CD4-positive, alpha-beta T cell treated with Interleukin-12 subunit alpha and Interleukin-12 subunit beta, for 1 hour (primary cell): Measurements from ENCODE around the gene FARP1.

Experiments
- DNase-seq: peaks from one replicate; pipeline ENCODE4 v3.0.0-alpha.2; 2020

FARP1 gene, protein sequence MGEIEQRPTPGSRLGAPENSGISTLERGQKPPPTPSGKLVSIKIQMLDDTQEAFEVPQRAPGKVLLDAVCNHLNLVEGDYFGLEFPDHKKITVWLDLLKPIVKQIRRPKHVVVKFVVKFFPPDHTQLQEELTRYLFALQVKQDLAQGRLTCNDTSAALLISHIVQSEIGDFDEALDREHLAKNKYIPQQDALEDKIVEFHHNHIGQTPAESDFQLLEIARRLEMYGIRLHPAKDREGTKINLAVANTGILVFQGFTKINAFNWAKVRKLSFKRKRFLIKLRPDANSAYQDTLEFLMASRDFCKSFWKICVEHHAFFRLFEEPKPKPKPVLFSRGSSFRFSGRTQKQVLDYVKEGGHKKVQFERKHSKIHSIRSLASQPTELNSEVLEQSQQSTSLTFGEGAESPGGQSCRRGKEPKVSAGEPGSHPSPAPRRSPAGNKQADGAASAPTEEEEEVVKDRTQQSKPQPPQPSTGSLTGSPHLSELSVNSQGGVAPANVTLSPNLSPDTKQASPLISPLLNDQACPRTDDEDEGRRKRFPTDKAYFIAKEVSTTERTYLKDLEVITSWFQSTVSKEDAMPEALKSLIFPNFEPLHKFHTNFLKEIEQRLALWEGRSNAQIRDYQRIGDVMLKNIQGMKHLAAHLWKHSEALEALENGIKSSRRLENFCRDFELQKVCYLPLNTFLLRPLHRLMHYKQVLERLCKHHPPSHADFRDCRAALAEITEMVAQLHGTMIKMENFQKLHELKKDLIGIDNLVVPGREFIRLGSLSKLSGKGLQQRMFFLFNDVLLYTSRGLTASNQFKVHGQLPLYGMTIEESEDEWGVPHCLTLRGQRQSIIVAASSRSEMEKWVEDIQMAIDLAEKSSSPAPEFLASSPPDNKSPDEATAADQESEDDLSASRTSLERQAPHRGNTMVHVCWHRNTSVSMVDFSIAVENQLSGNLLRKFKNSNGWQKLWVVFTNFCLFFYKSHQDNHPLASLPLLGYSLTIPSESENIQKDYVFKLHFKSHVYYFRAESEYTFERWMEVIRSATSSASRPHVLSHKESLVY

DNA sequence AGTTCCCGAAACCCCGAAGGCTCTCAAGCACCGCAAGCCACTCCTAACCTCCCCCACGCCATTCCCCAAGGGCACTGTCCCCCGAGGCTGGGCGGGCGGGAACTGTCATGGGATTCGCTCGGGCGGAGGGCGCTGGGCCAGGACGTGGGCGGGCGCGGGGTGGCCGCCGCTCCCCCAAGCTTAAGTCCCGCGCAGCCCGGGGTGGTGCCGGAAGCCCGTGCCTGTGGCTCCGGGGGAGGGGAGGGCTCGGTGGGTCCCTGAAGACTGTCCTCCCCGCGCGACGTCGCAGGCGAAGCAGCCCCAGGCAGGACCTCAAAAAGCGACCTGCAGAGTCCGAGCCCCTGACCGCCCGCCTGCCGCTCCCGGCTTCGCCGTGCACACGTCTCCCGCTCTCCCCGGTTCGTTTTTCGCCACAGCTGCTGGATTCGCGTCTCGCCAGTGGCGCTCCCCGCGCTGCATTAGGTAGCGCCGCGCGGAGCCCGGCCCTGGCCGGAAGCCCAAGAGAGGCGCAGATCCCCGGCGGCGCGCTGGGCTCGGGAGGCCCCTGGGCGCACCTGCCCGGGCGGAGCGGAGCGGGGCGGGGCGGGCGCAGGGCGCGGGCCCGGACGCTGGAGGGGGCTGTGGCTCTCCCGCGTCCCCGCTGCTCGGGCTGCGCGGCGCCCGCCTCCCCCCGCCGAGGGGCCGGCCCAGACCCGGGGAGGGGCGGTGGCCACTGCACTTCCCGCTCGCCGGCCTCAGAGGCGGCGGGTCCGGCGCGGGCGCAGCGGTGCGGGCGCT, at the start of gene FARP1:
Gene FARP1, plus strand, starts transcription at position 715 of the 777 bp plus-strand sequence. CDS start 70,149 bp downstream, outside the sequence.
- DNase-seq, result no peak

DNA sequence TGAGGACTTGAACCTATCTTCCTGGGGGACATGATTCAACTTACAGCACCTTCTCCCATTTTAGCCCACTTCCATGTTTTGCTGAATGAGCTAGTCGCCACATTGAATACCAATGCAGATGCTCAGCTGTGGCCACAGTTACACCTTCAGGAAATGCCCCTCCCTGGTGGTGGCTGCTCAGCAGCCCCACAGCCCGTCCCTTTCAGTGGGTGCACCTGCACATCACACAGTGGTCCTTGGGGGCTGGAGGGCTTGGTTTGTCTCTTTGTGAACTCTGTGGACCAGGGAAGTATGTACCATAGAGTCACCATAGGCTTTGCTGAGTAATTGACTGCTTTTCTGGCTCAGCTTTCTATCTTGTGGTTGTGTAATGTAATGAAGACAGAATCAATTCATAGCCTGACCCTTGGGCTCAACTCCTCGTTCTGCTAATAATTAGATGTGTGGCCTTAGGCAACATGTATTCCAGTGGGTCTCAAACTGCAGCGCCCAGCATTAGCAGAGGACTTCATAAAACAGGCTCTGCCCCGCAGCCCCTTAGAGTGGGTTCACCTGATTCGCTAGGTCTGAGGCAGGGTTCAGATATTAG, 48.1 kb upstream of the FARP1 start:
- no peak for DNase-seq

DNA sequence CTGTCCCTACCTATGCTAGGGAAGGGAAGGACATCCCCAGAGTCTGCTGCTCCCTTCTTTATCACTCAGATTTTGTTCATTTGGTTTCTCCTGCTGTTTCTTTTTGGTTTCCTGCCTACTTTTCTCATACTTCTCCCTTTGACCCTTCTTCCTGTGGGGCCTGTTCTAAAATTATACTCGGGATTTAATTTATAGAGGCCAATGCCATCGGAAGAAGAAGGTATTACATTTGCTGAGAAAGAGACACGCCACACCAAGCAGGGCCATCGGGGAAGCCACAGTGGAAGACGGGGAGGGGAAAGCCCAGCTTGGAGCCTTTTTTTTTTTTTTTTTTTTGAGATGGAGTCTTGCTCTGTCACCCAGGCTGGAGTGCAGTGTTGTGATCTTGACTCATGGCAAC, 46.8 kb upstream of the FARP1 start:
- DNase-seq, result no peak

DNA sequence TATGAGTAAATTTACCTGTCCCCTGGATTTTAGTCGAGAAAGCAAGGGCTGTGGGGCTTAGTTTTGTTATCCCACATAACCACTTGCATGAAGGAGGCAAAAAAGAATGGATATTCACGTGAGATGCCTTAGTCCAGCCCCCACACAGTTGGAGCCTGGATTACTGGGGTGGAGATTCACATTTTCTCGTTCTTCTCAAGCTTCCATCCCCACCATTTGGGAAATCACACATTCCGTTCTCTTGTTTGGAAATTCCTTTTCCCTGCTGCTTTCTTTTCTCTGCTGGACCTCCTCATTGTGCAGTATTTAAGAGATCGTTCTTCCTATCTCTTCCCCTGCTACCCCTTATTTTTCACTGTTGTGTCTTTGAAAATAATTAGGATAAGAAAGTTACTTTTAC, 45.1 kb upstream of the FARP1 start:
- DNase-seq, result no peak

DNA sequence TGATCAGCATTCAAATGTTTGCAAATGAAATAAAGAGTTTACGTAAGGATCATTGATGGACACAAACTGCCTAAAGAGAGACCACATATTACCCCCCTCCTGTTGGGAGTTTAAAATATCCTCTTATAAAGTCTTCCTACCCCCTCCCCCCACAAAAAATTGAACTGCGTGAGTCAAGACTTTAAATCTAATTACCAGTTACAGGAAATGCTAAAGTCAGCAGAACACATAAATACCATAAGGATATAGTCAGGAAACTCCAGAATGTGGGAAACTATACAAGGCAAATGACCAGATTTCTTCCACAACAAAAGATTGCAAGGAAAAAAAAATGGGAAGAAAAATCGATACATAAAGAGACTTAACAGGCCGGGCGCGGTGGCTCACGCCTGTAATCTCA, 44.4 kb upstream of the FARP1 start:
- no peak for DNase-seq

DNA sequence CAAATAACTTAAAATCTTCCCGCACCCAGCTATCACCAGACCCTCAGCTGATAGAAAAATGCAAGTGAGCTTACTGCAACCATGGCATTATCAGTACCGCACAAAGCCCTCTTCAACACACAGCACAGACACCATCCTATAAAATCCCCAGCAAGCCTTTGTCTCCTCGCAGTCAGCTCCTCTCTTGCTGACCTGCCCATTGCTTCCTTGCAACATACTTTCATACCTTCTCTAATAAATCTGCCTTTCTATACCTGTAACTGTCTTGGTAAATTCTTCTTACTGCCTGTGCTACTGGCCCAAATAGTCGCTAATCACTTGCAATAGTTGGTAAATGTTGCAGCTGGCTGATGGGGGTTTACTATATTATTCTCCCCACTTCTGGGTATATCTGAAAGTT, 43.3 kb upstream of the FARP1 start:
- no peak for DNase-seq

DNA sequence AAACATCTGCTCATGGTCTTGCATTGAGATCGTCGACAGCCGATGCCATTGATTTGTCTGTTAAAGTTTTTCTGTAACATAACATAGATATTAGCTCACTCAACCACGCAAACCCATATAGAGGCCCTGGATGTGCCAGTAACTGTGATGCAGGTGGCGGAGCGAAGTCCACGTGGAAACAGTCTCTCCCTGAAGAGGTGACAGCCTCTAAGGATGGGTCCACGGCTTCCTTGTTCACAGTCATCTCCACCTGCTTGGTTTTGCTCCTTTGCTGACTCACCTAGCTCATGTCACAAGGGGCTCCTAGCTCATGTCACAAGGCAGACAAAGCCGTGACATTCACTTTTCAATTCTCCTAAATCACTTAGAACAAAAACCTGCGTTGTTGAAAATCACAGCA, 42.4 kb upstream of the FARP1 start:
- no peak for DNase-seq

DNA sequence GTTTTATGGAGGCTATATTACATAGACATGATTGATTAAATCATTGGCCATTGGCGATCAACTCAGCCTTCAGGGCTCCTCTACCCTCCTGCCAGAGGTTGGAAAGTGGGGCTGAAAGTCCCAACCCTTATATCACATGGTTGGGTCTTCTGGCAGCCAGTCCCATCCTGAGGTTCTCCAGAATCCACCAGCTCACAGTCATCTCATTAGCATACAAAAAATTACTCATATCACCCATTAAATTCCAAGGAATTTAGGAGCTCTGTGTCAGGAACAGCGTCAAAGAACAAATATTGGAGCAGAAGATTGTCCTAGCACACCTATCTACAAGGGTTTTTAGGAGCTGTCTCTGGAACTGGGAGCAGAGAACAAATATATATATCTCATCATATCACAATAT, 39.4 kb upstream of the FARP1 start:
- no peak for DNase-seq

DNA sequence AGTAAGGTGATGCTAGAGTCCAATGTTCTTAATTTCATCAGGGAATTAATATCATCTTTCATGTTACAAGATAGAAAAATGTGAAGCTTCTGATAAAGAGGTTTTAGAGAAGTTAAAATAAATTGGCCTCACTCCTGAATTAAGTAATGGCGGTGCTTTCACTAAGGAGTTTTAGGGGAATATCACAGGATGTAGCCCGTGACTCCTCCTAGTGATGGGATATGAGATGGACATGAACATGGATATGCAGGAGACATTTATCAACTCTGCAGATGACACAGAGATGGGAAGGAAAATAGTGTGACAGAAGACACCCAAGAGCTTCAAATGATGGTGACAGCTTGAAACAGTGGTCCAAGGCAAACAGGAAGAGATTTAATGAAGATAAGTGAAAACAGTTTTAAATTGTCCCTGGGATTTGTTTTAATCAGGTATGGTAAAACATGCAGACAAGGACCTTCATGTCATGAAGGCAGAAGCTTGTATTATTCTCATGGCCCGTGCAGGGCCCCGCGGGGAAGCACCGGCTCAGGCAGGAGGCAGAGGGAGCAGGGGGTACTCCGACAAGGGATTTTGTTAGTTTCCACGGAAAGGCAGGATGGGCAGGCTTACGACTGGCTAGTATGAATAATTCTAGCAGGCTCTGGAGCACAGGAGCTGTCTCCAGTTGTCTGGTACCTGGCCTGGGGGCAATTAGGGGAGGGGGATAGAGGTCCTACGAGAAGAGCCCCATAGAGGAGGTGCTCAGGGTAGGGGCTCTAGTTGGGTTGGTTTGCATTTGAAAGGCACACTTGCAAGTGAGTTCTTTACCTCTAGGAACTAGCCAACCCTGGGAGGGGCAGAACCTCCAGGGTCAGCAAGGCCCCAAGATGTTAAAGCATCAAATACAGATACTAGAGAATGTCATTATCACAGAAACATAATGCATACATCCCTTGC, 38.7 kb upstream of the FARP1 start:
- DNase-seq, result no peak

DNA sequence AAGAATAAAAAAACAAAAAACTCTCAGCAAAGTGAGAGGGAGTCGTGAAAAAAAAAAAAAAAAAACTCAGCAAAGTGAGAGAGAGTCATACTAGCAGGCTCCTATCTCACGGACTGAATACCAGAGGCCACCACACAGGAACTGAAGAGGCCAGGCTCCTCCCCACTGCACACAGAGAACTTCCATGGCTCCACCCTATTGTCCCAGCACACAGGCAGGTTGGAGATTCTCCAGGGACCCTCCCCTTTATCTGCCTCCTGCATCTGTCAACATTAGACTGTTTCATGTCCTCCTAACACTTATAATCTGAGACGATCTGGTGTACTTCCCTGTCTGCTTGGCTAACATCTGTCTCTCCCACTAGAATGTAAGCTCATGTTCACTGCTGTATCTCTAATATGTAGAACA, 37.0 kb upstream of the FARP1 start:
- DNase-seq, result no peak

DNA sequence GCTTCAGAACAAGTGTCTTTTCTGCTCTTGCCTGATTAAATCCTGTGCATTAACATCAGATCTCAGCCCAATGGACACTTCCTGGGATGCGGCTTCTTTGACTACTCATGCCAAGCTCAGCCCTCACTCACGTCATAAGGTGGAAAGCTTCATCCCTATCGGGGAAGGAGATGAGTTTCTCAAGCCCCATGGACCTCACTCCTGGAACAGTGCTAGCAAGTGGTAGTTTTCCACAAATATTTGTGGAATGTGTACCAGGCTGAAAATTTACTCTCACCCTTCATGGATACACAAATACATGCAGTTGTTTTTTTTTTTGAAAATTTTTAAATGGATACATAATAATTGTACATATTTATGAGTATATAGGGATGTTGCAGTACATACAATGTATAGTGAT, 34.6 kb upstream of the FARP1 start:
- DNase-seq, result no peak

DNA sequence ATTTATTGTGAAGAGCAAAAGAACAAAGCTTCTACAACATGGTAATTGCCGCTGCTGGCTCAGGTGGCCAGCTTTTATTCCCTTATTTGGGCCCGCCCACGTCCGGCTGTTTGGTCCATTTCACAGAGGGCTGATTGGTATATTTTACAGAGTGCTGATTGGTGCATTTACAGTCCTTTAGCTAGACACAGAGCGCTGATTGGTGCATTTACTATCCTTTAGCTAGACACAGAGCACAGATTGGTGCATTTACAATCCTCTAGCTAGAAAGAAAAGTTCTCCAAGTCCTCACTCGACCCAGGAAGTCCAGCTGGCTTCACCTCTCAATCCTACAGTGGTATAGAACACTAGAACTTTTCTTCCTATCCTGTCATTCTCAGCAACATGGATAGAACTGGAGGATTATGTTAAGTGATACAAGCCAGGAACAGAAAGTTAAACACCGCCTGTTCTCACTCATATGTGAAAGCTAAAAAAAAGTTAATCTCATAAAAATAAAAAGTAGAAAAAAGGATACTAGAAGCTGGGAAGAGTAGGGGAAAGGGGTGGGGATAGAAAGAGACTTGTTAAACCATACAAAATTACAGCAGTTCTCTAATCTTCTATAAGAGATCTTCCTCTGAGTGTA, 33.6 kb upstream of the FARP1 start:
- no peak for DNase-seq

DNA sequence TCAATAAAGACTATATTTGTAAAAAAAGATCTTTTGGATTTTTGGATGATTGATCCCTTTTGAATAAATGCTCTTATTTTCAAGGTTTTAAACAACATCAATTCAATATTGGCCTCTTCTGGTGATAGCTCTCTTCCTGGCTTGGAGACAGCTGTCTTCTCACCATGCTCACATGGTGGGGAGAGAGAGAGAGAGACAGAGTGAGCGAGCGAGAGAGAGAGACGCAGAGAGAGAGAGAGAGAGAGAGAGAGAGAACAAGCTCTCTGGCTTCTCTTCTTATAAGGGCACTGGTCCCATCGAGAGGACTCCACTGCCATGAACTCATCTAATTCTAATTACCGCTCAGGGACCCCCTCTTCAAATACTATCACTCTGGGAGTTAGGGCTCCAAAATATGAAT, 32.1 kb upstream of the FARP1 start:
- no peak for DNase-seq

DNA sequence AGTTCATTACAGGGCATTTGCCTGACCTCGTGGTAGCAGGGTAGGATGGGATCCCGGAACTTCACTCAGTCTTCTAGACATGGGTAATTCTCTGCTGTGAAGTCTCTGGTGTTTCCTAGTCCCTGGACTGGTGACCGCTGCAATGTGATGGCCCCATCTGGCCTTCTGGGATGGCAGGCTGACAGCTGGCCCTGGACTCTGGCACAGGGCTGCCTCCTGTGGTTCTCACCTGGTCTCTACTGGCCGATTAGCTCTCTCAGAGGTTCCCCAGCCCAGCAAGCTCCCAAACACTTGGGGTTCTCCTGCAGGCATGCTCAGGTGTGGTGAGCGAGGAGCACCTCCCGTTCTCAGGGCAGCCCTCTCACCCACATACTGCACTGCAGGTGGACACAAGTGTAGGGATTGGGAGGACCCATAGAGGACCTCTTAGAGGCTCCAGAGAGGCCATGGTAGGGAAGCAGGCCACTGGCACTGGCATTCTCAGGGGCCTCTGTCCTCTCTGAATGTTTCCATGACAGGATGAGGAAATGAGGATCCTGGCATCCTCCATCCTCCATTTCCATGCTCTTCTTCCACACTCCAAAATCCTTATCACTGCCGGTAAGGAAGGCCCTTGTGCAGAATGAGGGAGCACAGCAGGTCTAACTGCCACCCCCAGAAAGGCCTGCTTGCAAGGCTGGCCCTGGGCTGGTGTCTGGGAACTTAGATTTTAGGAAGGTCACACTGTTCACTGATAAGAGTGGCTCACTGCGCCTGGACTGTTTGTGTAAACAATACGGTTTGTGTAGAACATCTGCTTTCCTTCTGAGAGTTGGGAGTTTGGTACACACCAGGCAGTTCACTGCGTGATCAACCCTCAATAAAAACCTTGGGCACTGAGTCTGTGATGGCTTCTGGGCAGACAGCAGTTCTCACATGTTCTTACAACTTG, 31.5 kb upstream of the FARP1 start:
- no peak for DNase-seq

DNA sequence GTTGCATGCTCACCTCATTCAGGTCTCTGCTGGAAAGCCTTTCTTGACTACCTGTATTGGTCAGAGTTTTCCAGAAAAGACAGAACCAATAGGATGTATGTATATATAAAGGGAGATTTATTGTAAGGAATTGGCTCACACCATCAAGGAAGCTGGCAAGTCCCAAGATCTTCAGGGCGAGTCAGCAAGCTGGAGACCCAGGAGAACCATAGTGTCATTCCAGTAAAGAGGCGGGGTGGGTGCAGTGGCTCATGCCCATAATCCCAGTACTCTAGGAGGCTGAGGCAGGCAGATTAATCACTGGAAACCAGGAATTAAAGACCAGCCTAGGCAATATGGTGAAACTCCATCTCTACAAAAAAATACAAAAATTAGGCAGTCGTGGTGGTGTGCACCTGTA, 30.4 kb upstream of the FARP1 start:
- no peak for DNase-seq

DNA sequence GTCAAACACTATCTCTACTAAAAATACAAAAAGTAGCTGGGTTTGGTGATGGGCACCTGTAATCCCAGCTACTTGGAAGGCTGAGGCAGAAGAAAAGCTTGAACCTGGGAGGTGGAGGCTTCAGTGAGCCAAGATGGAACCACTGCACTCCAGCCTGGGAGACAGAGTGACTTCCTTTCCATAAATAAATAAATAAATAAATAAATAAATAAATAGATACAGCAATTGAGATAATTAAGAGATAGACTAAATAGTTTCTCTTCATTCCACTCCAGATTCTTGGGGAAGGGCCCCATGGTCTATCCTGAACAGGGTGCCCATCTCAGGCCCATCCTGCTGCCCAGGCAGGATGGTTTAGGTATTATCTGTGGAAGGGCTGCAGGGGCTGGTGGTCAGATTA, 24.0 kb upstream of the FARP1 start:
- no peak for DNase-seq

DNA sequence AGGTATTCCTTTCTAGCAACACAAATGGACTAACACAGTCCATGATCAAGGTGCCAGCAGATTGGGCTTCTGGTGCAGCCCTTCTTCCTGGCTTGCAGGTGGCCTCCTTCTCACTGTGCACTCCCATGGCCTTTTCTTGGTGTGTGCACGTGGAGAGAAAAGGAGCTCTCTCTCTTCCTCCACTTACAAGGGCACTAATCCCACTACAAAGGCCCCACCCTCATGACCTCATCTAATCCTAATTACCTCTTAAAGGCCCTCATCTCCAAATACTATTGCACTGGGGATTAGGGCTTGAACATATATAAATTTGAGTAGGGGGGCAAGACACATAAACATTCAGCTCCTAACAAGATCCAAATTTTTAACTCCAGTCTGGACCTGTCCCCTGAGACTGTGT, 19.7 kb upstream of the FARP1 start:
- no peak for DNase-seq

DNA sequence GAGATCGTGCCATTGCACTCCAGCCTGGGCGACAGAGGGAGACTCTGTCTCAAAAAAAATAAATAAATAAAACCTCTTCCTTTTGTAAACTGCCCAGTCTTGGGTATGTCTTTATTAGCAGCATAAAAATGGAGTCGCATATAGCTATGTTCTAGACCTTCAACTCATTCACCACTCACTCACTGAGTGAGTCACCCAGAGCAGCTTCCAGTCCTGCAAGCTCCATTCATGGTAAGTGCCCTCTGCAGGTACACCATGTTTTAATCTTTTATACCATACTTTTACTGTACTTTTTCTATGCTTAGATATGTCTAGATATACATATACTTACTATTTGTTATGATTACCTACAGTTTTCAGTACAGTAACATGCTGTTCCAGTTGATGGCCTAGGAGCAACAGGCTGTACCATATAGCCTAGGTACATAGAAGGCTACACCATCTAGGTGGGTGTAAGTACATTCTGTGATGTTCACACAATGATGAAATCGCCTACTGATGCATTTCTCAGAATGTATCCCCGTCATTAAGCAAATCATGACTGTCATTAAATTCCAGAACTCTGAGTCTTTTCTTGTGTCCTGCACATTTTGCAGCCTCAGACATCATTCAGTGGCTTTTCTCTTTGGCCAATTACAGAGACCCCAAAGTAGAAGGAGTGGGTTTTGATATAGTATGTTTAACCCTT, 13.7 kb upstream of the FARP1 start:
- DNase-seq, result no peak

DNA sequence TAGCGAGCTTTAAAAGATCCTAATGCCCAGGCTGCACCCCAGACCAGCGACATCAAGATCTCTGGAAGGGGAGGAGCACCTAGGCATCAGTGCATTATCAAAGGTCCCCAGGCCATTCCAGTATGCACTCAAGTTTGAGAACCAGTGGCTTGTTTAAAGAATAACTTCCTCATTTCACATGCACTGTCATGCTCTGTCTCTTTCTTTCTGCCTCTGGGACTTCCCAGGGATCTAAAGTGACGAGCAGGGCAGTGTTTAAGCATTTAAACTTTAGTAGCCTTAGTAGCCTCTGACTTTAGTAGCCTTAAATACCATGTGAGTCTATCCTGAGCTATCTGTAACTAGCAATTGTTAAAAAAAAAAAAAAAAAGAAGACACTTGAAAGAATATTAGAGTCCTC, 8.9 kb upstream of the FARP1 start:
- DNase-seq, result no peak
